K562 (cell line): Measurements from ENCODE around the gene PRPF8. TPM values are rescaled to one million over a fixed set of nuclear protein-coding genes. Genes with fewer than 3 reads are reported as not detected.

ENCODE experiments used
- CBX1 ChIP-seq: sonication (generic); IDR thresholded peaks from 2 replicates; pipeline ENCODE4 v1.6.1; 2016; ENCODE audit warnings: antibody characterized with exemption, low read depth, mild to moderate bottlenecking
- CBX3 ChIP-seq, 2 experiments: IDR thresholded peaks; 1 replicate in 1 of 2; 2 replicates in 1 of 2; pipeline ENCODE4 v1.6.1; 2012; ENCODE audit warnings: inconsistent platforms in 2 of 2, low read length in 2 of 2, borderline replicate concordance in 1 of 2, control low read depth in 1 of 2
- CHD1 ChIP-seq: fragments of 200-600 bp; sonication (generic); IDR thresholded peaks from one replicate; pipeline ENCODE4 v1.6.1; 2012; ENCODE audit warnings: mild to moderate bottlenecking, moderate library complexity, low read length, inconsistent platforms
- GATA2 ChIP-seq: sonication (generic); formaldehyde crosslinking; IDR thresholded peaks from 2 replicates; pipeline ENCODE4 v1.4.0; 2020; ENCODE audit warnings: mild to moderate bottlenecking, missing genetic modification reagents
- HEY1 ChIP-seq: fragments of 250-450 bp; sonication (Bioruptor Pico); IDR thresholded peaks from 2 replicates; pipeline ENCODE4 v1.5.0; 2020; ENCODE audit warnings: mild to moderate bottlenecking, moderate library complexity, borderline replicate concordance
- ID3 ChIP-seq, 2 experiments: fragments of 250-450 bp in 1 of 2; fragments of 450-650 bp in 1 of 2; sonication (Bioruptor Pico) in 1 of 2; IDR thresholded peaks; 2 replicates each; pipeline versions ENCODE4 v1.6.1 to v1.8.0; 2016 to 2021; ENCODE audit warnings: mild to moderate bottlenecking in 2 of 2, moderate library complexity in 2 of 2, missing compliant biosample characterization in 1 of 2, missing genetic modification characterization in 1 of 2
- NRF1 ChIP-seq, 2 experiments: fragments of 450-650 bp; IDR thresholded peaks in 1 of 2; conservative IDR thresholded peaks in 1 of 2; 2 replicates each; pipeline ENCODE4 v1.6.1; 2014; ENCODE audit warnings: mild to moderate bottlenecking in 2 of 2
- PHTF2 ChIP-seq: fragments of 250-450 bp; sonication (Bioruptor Pico); IDR thresholded peaks from 2 replicates; pipeline ENCODE4 v1.5.0; 2021; ENCODE audit warnings: mild to moderate bottlenecking
- PPARD ChIP-seq: fragments of 250-450 bp; sonication (Bioruptor Pico); IDR thresholded peaks from 2 replicates; pipeline ENCODE4 v1.8.0; 2022; ENCODE audit warnings: inconsistent platforms, mild to moderate bottlenecking, moderate library complexity
- PRPF4 ChIP-seq: fragments of 200-400 bp; formaldehyde crosslinking; IDR thresholded peaks from one replicate; pipeline ENCODE4 v1.6.1; 2017; ENCODE audit warnings: low read length, low read depth, mild to moderate bottlenecking; ENCODE audit not compliant: insufficient read depth, poor library complexity, severe bottlenecking
- TRIM25 ChIP-seq: fragments of 450-650 bp; IDR thresholded peaks from 2 replicates; pipeline ENCODE4 v1.7.0; 2016; ENCODE audit warnings: borderline replicate concordance
- ZC3H8 ChIP-seq: fragments of 450-650 bp; IDR thresholded peaks from 2 replicates; pipeline ENCODE4 v1.6.1; 2017
- ZFX ChIP-seq: sonication (generic); formaldehyde crosslinking; IDR thresholded peaks from 2 replicates; pipeline ENCODE4 v1.8.0; 2022; ENCODE audit warnings: mild to moderate bottlenecking, missing genetic modification reagents, moderate library complexity
- ZNF12 ChIP-seq: sonication (generic); formaldehyde crosslinking; IDR thresholded peaks from 2 replicates; pipeline ENCODE4 v1.4.0; 2020; ENCODE audit warnings: mild to moderate bottlenecking, missing genetic modification reagents
- ZNF316 ChIP-seq: fragments of 450-650 bp; IDR thresholded peaks from 2 replicates; pipeline ENCODE4 v1.6.1; 2016
- ZNF407 ChIP-seq: fragments of 450-650 bp; IDR thresholded peaks from 2 replicates; pipeline ENCODE4 v1.6.1; 2016; ENCODE audit warnings: low read depth
- ZNF785 ChIP-seq: fragments of 250-450 bp; sonication (Bioruptor Pico); IDR thresholded peaks from 2 replicates; pipeline ENCODE4 v1.4.0; 2020; ENCODE audit warnings: mild to moderate bottlenecking
- polyA plus RNA-seq, 8 experiments: library from polyadenylated mRNA; depleted of rRNA in 4 of 8; stranded (reverse) in 5 of 8; unstranded in 3 of 8; fragments of >200 nt; fragmentation: Nextera tagmentation in 2 of 8; fragmentation: Illumina TruSeq in 1 of 8; extraction: Ambion mirVana in 2 of 8; extraction: Trizol in 1 of 8; gene quantifications; 2 replicates each; pipeline versions ENCODE4 v1.2.1 to v1.2.3, GENCODE V29; 2011 to 2014; ENCODE audit warnings: inconsistent platforms in 1 of 8, missing spikeins in 1 of 8
- total RNA-seq, 7 experiments: library from RNA; depleted of rRNA in 6 of 7; stranded (reverse); fragments of >200 nt in 6 of 7; fragmentation: Illumina TruSeq in 2 of 7; extraction: Trizol in 2 of 7; gene quantifications; 2 replicates each; pipeline versions ENCODE4 v1.2.1 to v1.2.3, GENCODE V29; 2011 to 2021; ENCODE audit warnings: low replicate concordance in 1 of 7

The PRPF8 gene
- total and polyA plus RNA-seq, 9 of the 15 experiments (the other 6 are each of a cell fraction or from before 2014, with no cell fraction given), result 64.3 to 294 (median 85.9) TPM

- peak; percentile 81 to 86 for TF ChIP-seq NRF1 (conservative IDR thresholded peaks at IDR 0.05 in 1 of 2, IDR thresholded peaks at IDR 0.05 in 1 of 2)
- TF ChIP-seq ZC3H8, result no peak
- TF ChIP-seq GATA2 (CRISPR knock-in tag), result no peak
- peak; percentile 92 for TF ChIP-seq CHD1
- TF ChIP-seq ZNF12, result no peak
- TF ChIP-seq ZNF785 (CRISPR knock-in tag), result no peak
- no peak for TF ChIP-seq PHTF2
- no peak for TF ChIP-seq PRPF4
- TF ChIP-seq ZNF316, result peak; percentile 88
- no peak for TF ChIP-seq ID3 (CRISPR knock-in tag; IDR thresholded peaks at IDR 0.05)
- TF ChIP-seq ID3 (tag; IDR thresholded peaks at IDR 0.05), result no peak
- no peak for TF ChIP-seq HEY1 (CRISPR knock-in tag)
- no peak for TF ChIP-seq ZNF407
- TF ChIP-seq TRIM25, result no peak
- no peak for TF ChIP-seq CBX3 (IDR thresholded peaks at IDR 0.05; ENCODE audit: borderline replicate concordance in 1 of 2, low read length in 2 of 2)
- TF ChIP-seq CBX1, result no peak
- no peak for TF ChIP-seq ZFX
- no peak for TF ChIP-seq PPARD (CRISPR knock-in tag)
Measured at GRCh38 chr17:1716076-1716911, 31.6 kb upstream of the PRPF8 start (continued).
